ENCODE results near the gene CCDC60. TPM values are rescaled to one million over a fixed set of nuclear protein-coding genes. Genes with fewer than 3 reads are reported as not detected.

The CCDC60 gene
- total RNA-seq, 1 experiment from 2014 or later = not detected

DNA sequence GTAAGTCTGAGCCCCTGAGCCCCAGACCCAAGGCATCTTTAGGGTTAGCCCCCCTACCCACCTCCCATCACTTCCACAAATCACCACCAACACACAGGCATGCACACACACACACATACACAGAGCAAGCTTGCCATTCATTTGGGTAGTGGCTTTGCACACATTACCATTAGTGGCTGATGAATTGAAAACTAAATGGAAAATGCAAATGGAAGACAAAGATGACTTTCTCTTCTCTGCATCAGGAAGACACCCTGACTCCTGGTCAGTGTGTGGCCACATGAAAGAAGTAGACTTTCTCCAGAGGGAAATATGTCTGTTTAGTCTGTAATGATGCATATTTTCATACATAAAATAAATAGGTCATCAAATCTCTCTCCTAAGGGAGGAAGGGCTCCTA lies 55.2 kb downstream of the CCDC60 start:
- DNase-seq = no peak
- Mint-ChIP-seq H3K36me3 (ENCODE audit: insufficient read depth, unreplicated experiment) (no peaks in the 10 kb centered on the region), H3K9me3 (ENCODE audit: low read depth, unreplicated experiment) (no peaks in the 10 kb centered on the region), H3K27ac (ENCODE audit: unreplicated experiment) (no peak overlapping the region), H3K4me3 (ENCODE audit: low read depth, unreplicated experiment) (no peak overlapping the region), H3K27me3 (ENCODE audit: unreplicated experiment) (peaks cover 39% of the 10 kb centered on the region), H3K4me1 (ENCODE audit: low read depth, unreplicated experiment) (no peaks in the 10 kb centered on the region)
- intact Hi-C loops (cut with micrococcal nuclease; ENCODE audit: unreplicated experiment) = no loop called here
- TF ChIP-seq, protein P1, sequence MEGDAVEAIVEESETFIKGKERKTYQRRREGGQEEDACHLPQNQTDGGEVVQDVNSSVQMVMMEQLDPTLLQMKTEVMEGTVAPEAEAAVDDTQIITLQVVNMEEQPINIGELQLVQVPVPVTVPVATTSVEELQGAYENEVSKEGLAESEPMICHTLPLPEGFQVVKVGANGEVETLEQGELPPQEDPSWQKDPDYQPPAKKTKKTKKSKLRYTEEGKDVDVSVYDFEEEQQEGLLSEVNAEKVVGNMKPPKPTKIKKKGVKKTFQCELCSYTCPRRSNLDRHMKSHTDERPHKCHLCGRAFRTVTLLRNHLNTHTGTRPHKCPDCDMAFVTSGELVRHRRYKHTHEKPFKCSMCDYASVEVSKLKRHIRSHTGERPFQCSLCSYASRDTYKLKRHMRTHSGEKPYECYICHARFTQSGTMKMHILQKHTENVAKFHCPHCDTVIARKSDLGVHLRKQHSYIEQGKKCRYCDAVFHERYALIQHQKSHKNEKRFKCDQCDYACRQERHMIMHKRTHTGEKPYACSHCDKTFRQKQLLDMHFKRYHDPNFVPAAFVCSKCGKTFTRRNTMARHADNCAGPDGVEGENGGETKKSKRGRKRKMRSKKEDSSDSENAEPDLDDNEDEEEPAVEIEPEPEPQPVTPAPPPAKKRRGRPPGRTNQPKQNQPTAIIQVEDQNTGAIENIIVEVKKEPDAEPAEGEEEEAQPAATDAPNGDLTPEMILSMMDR (IDR thresholded peaks at IDR 0.05; ENCODE audit: unreplicated experiment) = no peak
- CTCF ChIA-PET = no interaction called here
- no TSS peak for BruUV-seq (replicated peaks)

- CTCF ChIA-PET = no interaction called here
- H3K27ac Mint-ChIP-seq (ENCODE audit: unreplicated experiment) = no peak overlapping the region
- no peaks in the 10 kb centered on the region for H3K36me3 Mint-ChIP-seq (ENCODE audit: insufficient read depth, unreplicated experiment)
- intact Hi-C loops (cut with micrococcal nuclease; ENCODE audit: unreplicated experiment) = no loop called here
- DNase-seq = no peak
- BruUV-seq (replicated peaks) = no TSS peak
- H3K4me3 Mint-ChIP-seq (ENCODE audit: low read depth, unreplicated experiment) = no peak overlapping the region
- peaks cover 3% of the 10 kb centered on the region for H3K9me3 Mint-ChIP-seq (ENCODE audit: low read depth, unreplicated experiment)
- TF ChIP-seq, protein P1 (IDR thresholded peaks at IDR 0.05; ENCODE audit: unreplicated experiment) = no peak
- H3K4me1 Mint-ChIP-seq (ENCODE audit: low read depth, unreplicated experiment) = no peaks in the 10 kb centered on the region
- peaks cover 24% of the 10 kb centered on the region for H3K27me3 Mint-ChIP-seq (ENCODE audit: unreplicated experiment)
Measured at GRCh38 chr12:119391673-119392072, 57.1 kb downstream of the CCDC60 start.

- H3K4me3 Mint-ChIP-seq (ENCODE audit: low read depth, unreplicated experiment) = no peak overlapping the region
- intact Hi-C loops (cut with micrococcal nuclease; ENCODE audit: unreplicated experiment) = no loop called here
- TF ChIP-seq, protein P1 (IDR thresholded peaks at IDR 0.05; ENCODE audit: unreplicated experiment) = no peak
- no peaks in the 10 kb centered on the region for H3K36me3 Mint-ChIP-seq (ENCODE audit: insufficient read depth, unreplicated experiment)
- peaks cover 6% of the 10 kb centered on the region for H3K9me3 Mint-ChIP-seq (ENCODE audit: low read depth, unreplicated experiment)
- H3K27me3 Mint-ChIP-seq (ENCODE audit: unreplicated experiment) = peaks cover 14% of the 10 kb centered on the region
- no peaks in the 10 kb centered on the region for H3K4me1 Mint-ChIP-seq (ENCODE audit: low read depth, unreplicated experiment)
- DNase-seq = no peak
- CTCF ChIA-PET = no interaction called here
- no TSS peak for BruUV-seq (replicated peaks)
- no peak overlapping the region for H3K27ac Mint-ChIP-seq (ENCODE audit: unreplicated experiment)
Measured at GRCh38 chr12:119393677-119394076, 59.1 kb downstream of the CCDC60 start.

GRCh38 chr12:119397540-119397939 lies 63.0 kb downstream of the CCDC60 start:
- TF ChIP-seq, protein P1 (IDR thresholded peaks at IDR 0.05; ENCODE audit: unreplicated experiment) = no peak
- CTCF ChIA-PET = no interaction called here
- BruUV-seq (replicated peaks) = no TSS peak

More at GRCh38 chr12:119397540-119397939, 63.0 kb downstream of the CCDC60 start:
- H3K27me3 Mint-ChIP-seq (ENCODE audit: unreplicated experiment) = peaks cover 14% of the 10 kb centered on the region
- H3K4me3 Mint-ChIP-seq (ENCODE audit: low read depth, unreplicated experiment) = no peak overlapping the region
- H3K27ac Mint-ChIP-seq (ENCODE audit: unreplicated experiment) = no peak overlapping the region
- no peaks in the 10 kb centered on the region for H3K36me3 Mint-ChIP-seq (ENCODE audit: insufficient read depth, unreplicated experiment)
- no peak for DNase-seq
- no peaks in the 10 kb centered on the region for H3K4me1 Mint-ChIP-seq (ENCODE audit: low read depth, unreplicated experiment)
- peaks cover 8% of the 10 kb centered on the region for H3K9me3 Mint-ChIP-seq (ENCODE audit: low read depth, unreplicated experiment)
- intact Hi-C loops (cut with micrococcal nuclease; ENCODE audit: unreplicated experiment) = no loop called here

Data from Calu3 (cell line).